CD4-positive, CD25-positive, alpha-beta regulatory T cell (primary cell): Measurements from ENCODE around the gene ZMYM4. TPM values are rescaled to one million over a fixed set of nuclear protein-coding genes. Genes with fewer than 3 reads are reported as not detected.

Experiments used
- ATAC-seq, 2 donors: fragments of 150-1000 bp; cut with Tn5 transposase; one replicate each; pipeline ENCODE4 v1.10.0; 2021; ENCODE audit warnings: low read depth in 2 of 2, moderate number of reproducible peaks in 2 of 2, moderate library complexity in 1 of 2
- DNase-seq, 3 donors: peaks; one replicate each; pipeline versions ENCODE4 v3.0.0 to v3.0.0-alpha.2; 2012 to 2022; ENCODE audit warnings: mixed read lengths in 1 of 3
- H3K27ac ChIP-seq: one replicate; pipeline ENCODE4 v1.7.0; 2013; ENCODE audit warnings: mild to moderate bottlenecking, low read length; ENCODE audit not compliant: insufficient read depth, poor library complexity, severe bottlenecking
- H3K27me3 ChIP-seq: one replicate; pipeline ENCODE4 v1.7.0; 2013; ENCODE audit warnings: low read length; ENCODE audit not compliant: control insufficient read depth, insufficient read depth
- H3K36me3 ChIP-seq: one replicate; pipeline ENCODE4 v1.7.0; 2013; ENCODE audit warnings: mild to moderate bottlenecking, low read length, moderate library complexity; ENCODE audit not compliant: control insufficient read depth, insufficient read depth
- H3K4me1 ChIP-seq: 2 replicates; pipeline ENCODE4 v1.7.0; 2013; ENCODE audit warnings: mild to moderate bottlenecking, low read length; ENCODE audit not compliant: insufficient read depth, control insufficient read depth, poor library complexity, severe bottlenecking
- H3K4me3 ChIP-seq: one replicate; pipeline ENCODE4 v1.7.0; 2013; ENCODE audit warnings: low read depth, mild to moderate bottlenecking, low read length, moderate library complexity
- H3K9me3 ChIP-seq, 2 experiments: 1 replicate in 1 of 2; 2 replicates in 1 of 2; pipeline ENCODE4 v1.7.0; 2013; ENCODE audit warnings: low read length in 2 of 2, mild to moderate bottlenecking in 1 of 2, moderate library complexity in 1 of 2; ENCODE audit not compliant: control insufficient read depth in 2 of 2
- H3K27ac Mint-ChIP-seq, 3 donors: one replicate each; pipeline ENCODE4 v1.8.0; 2020 to 2022; ENCODE audit warnings: mild to moderate bottlenecking in 3 of 3, mixed read lengths in 3 of 3, moderate library complexity in 2 of 3
- H3K27me3 Mint-ChIP-seq: one replicate; pipeline ENCODE4 v1.8.0; 2022; ENCODE audit warnings: mild to moderate bottlenecking, mixed read lengths
- H3K36me3 Mint-ChIP-seq: one replicate; pipeline ENCODE4 v1.8.0; 2020; ENCODE audit warnings: mixed read lengths
- H3K4me1 Mint-ChIP-seq, 4 donors: one replicate each; pipeline ENCODE4 v1.8.0; 2020 to 2022; ENCODE audit warnings: mixed read lengths in 4 of 4, mild to moderate bottlenecking in 1 of 4
- H3K4me3 Mint-ChIP-seq, 4 donors: one replicate each; pipeline ENCODE4 v1.8.0; 2020 to 2022; ENCODE audit warnings: mild to moderate bottlenecking in 4 of 4, mixed read lengths in 4 of 4, moderate library complexity in 3 of 4
- H3K9me3 Mint-ChIP-seq, 7 donors: one replicate each; pipeline ENCODE4 v1.8.0; 2020 to 2022; ENCODE audit warnings: mixed read lengths in 7 of 7, mild to moderate bottlenecking in 3 of 7, moderate library complexity in 2 of 7
- polyA plus RNA-seq, 4 donors: library from polyadenylated mRNA; unstranded; fragments of 300-500 nt; fragmentation: Illumina TruSeq; gene quantifications; one replicate each; pipeline ENCODE4 v1.2.3, GENCODE V29; 2021
- total RNA-seq: library from RNA; stranded (reverse); gene quantifications from one replicate; pipeline ENCODE4 v1.2.3, GENCODE V29; 2022

The ZMYM4 gene
- total and polyA plus RNA-seq, 5 donors from 2014 or later = 21.6 to 31.3 (median 26.8) TPM

- Mint-ChIP-seq H3K36me3 (peaks cover 37% of the 10 kb centered on the region), H3K4me1 (no peaks in the 10 kb centered on the region), H3K4me3 (no peak overlapping the region), H3K27me3 (no peaks in the 10 kb centered on the region), H3K9me3 (no peaks in the 10 kb centered on the region), H3K27ac (no peak overlapping the region)
- H3K27me3 ChIP-seq = no peaks in the 10 kb centered on the region
- no peak overlapping the region for H3K27ac ChIP-seq
- ATAC-seq = no peak
- no peak for DNase-seq
- H3K4me3 ChIP-seq = no peak overlapping the region
- no peaks in the 10 kb centered on the region for H3K4me1 ChIP-seq
- no peaks in the 10 kb centered on the region for H3K9me3 ChIP-seq
- peaks cover 44% of the 10 kb centered on the region for H3K36me3 ChIP-seq
These were observed 122.3 kb downstream of the ZMYM4 start for GRCh38 chr1:35390600-35391494.

GRCh38 chr1:35394386-35394785 is 125.9 kb downstream of the ZMYM4 start:
- Mint-ChIP-seq H3K27me3 (no peaks in the 10 kb centered on the region), H3K9me3 (peaks cover 0 to 3% (median 0%) of the 10 kb centered on the region in 7 donors), H3K4me3 (no peak overlapping the region), H3K36me3 (peaks cover 48% of the 10 kb centered on the region), H3K27ac (peak overlapping the region in 2 of 3 donors; percentile 38 to 71), H3K4me1 (peaks cover 0 to 5% (median 0%) of the 10 kb centered on the region in 4 donors)
- Histone ChIP-seq H3K4me3 (no peak overlapping the region), H3K27ac (no peak overlapping the region), H3K4me1 (no peaks in the 10 kb centered on the region), H3K9me3 (no peaks in the 10 kb centered on the region), H3K27me3 (no peaks in the 10 kb centered on the region), H3K36me3 (peaks cover 61% of the 10 kb centered on the region)
- DNase-seq = no peak
- no peak for ATAC-seq

GRCh38 chr1:35398739-35399138 is 130.2 kb downstream of the ZMYM4 start:
- H3K4me1 ChIP-seq = no peaks in the 10 kb centered on the region
- Mint-ChIP-seq H3K27ac (peak overlapping the region in 1 of 3 donors; percentile 14), H3K36me3 (peaks cover 52% of the 10 kb centered on the region), H3K9me3 (peaks cover 0 to 3% (median 0%) of the 10 kb centered on the region in 7 donors), H3K27me3 (no peaks in the 10 kb centered on the region), H3K4me3 (no peak overlapping the region), H3K4me1 (peaks cover 0 to 5% (median 0%) of the 10 kb centered on the region in 4 donors)
- no peak overlapping the region for H3K4me3 ChIP-seq
- peaks cover 63% of the 10 kb centered on the region for H3K36me3 ChIP-seq
- no peaks in the 10 kb centered on the region for H3K9me3 ChIP-seq
- no peaks in the 10 kb centered on the region for H3K27me3 ChIP-seq
- no peak for DNase-seq
- H3K27ac ChIP-seq = no peak overlapping the region
- ATAC-seq = no peak

- Mint-ChIP-seq H3K27me3 (no peaks in the 10 kb centered on the region), H3K36me3 (peaks cover 54% of the 10 kb centered on the region), H3K27ac (no peak overlapping the region), H3K4me3 (no peak overlapping the region), H3K4me1 (peaks cover 0 to 3% (median 0%) of the 10 kb centered on the region in 4 donors), H3K9me3 (peaks cover 0 to 3% (median 0%) of the 10 kb centered on the region in 7 donors)
- DNase-seq (no peak), ATAC-seq (no peak)
- no peak overlapping the region for H3K27ac ChIP-seq
- peaks cover 58% of the 10 kb centered on the region for H3K36me3 ChIP-seq
- no peaks in the 10 kb centered on the region for H3K9me3 ChIP-seq
- H3K27me3 ChIP-seq = no peaks in the 10 kb centered on the region
- H3K4me1 ChIP-seq = no peaks in the 10 kb centered on the region
- H3K4me3 ChIP-seq = no peak overlapping the region
These were observed 132.5 kb downstream of the ZMYM4 start for GRCh38 chr1:35401049-35401448.

GRCh38 chr1:35406103-35406502 is 137.6 kb downstream of the ZMYM4 start:
- Mint-ChIP-seq H3K4me3 (no peak overlapping the region), H3K27me3 (no peaks in the 10 kb centered on the region), H3K27ac (no peak overlapping the region), H3K4me1 (no peaks in the 10 kb centered on the region), H3K36me3 (peaks cover 56% of the 10 kb centered on the region), H3K9me3 (no peaks in the 10 kb centered on the region)
- H3K4me3 ChIP-seq = no peak overlapping the region
- peaks cover 51% of the 10 kb centered on the region for H3K36me3 ChIP-seq
- H3K27me3 ChIP-seq = no peaks in the 10 kb centered on the region
- no peak for ATAC-seq
- H3K4me1 ChIP-seq = no peaks in the 10 kb centered on the region
- H3K9me3 ChIP-seq = no peaks in the 10 kb centered on the region
- DNase-seq = no peak
- no peak overlapping the region for H3K27ac ChIP-seq

GRCh38 chr1:35407743-35408142 is 139.2 kb downstream of the ZMYM4 start:
- H3K36me3 ChIP-seq = peaks cover 47% of the 10 kb centered on the region

GRCh38 chr1:35408925-35409324 is 140.4 kb downstream of the ZMYM4 start:
- no peaks in the 10 kb centered on the region for H3K4me1 ChIP-seq
- H3K27ac Mint-ChIP-seq = no peak overlapping the region
- H3K27ac ChIP-seq = no peak overlapping the region

More at GRCh38 chr1:35407743-35408142, 139.2 kb downstream of the ZMYM4 start:
- DNase-seq (no peak), ATAC-seq (no peak)
- no peak overlapping the region for H3K4me3 Mint-ChIP-seq
- no peaks in the 10 kb centered on the region for H3K9me3 ChIP-seq
- H3K4me1 Mint-ChIP-seq = no peaks in the 10 kb centered on the region
- H3K27ac ChIP-seq = no peak overlapping the region
- no peaks in the 10 kb centered on the region for H3K27me3 Mint-ChIP-seq
- H3K4me3 ChIP-seq = no peak overlapping the region
- no peak overlapping the region for H3K27ac Mint-ChIP-seq
- no peaks in the 10 kb centered on the region for H3K4me1 ChIP-seq
- H3K27me3 ChIP-seq = no peaks in the 10 kb centered on the region
- no peaks in the 10 kb centered on the region for H3K9me3 Mint-ChIP-seq
- H3K36me3 Mint-ChIP-seq = peaks cover 54% of the 10 kb centered on the region

More at GRCh38 chr1:35408925-35409324, 140.4 kb downstream of the ZMYM4 start:
- H3K27me3 Mint-ChIP-seq = no peaks in the 10 kb centered on the region
- DNase-seq = no peak
- peaks cover 56% of the 10 kb centered on the region for H3K36me3 Mint-ChIP-seq
- no peaks in the 10 kb centered on the region for H3K4me1 Mint-ChIP-seq
- H3K4me3 ChIP-seq = no peak overlapping the region
- H3K36me3 ChIP-seq = peaks cover 45% of the 10 kb centered on the region
- no peak overlapping the region for H3K4me3 Mint-ChIP-seq
- ATAC-seq = no peak
- no peaks in the 10 kb centered on the region for H3K9me3 Mint-ChIP-seq
- no peaks in the 10 kb centered on the region for H3K27me3 ChIP-seq
- H3K9me3 ChIP-seq = no peaks in the 10 kb centered on the region
